SK-N-MC (cell line): ENCODE measurements around the gene NPTX1.

ENCODE experiments used
- EZH2 ChIP-seq: fragments of 200-600 bp; sonication (generic); IDR thresholded peaks from one replicate; pipeline ENCODE4 v1.6.1; 2017; ENCODE audit warnings: antibody characterized with exemption
- FOXP2 ChIP-seq: optimal IDR thresholded peaks from 2 replicates; pipeline ENCODE3; 2011; ENCODE audit warnings: mild to moderate bottlenecking, moderate library complexity; ENCODE audit not compliant: insufficient read depth; ENCODE audit errors: extremely low read length, control extremely low read depth
- POLR2AphosphoS5 ChIP-seq: IDR thresholded peaks from 2 replicates; pipeline ENCODE4 v1.6.1; 2012; ENCODE audit warnings: mild to moderate bottlenecking, low read depth, low read length, borderline replicate concordance

DNA sequence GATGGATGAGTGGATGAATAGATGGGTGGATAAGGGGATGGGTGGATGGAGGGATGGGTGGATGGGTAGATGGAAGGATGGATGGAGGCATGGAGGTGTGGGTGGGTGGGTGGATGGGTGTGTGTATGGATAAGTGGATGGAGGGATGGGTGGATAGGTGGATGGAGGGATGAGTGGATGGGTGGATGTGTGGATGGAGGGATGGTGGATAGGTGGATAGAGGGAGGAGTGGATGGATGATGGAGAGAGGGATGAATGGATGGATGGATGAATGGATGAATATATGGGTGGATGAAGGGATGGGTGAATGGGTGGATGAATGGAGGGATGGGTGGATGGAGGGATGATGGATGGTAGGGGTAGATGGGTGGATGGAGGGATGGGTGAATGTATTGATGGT lies 27.5 kb upstream of the NPTX1 start:
- TF ChIP-seq EZH2 (no peak), POLR2AphosphoS5 (no peak), FOXP2 (no peak)
